ENCODE measurements around the gene TCEA3. TPM values are rescaled to one million over a fixed set of nuclear protein-coding genes. Genes with fewer than 3 reads are reported as not detected.

Gene TCEA3
- total RNA-seq, 1 experiment from 2014 or later: 0.37 TPM

GRCh38 chr1:23444596-23445390 is 20.2 kb upstream of the TCEA3 start (continued):
- TF ChIP-seq AFF4 (CRISPR knock-in tag; IDR thresholded peaks at IDR 0.05; ENCODE audit: borderline replicate concordance) (no peak), RELA (CRISPR knock-in tag; IDR thresholded peaks at IDR 0.05; ENCODE audit: borderline replicate concordance) (no peak), MAX (CRISPR knock-in tag; IDR thresholded peaks at IDR 0.05) (no peak), JUN (CRISPR knock-in tag; IDR thresholded peaks at IDR 0.05) (no peak), TCF7 (CRISPR knock-in tag; IDR thresholded peaks at IDR 0.05; ENCODE audit: low read depth) (no peak), ETV6 (CRISPR knock-in tag; IDR thresholded peaks at IDR 0.05) (no peak), ZNF532 (CRISPR knock-in tag; IDR thresholded peaks at IDR 0.05; ENCODE audit: borderline replicate concordance) (no peak), NR1H2 (CRISPR knock-in tag; IDR thresholded peaks at IDR 0.05) (no peak), JAZF1 (CRISPR knock-in tag; IDR thresholded peaks at IDR 0.05) (no peak), RORB (CRISPR knock-in tag; IDR thresholded peaks at IDR 0.05) (no peak), FOXJ3 (CRISPR knock-in tag; IDR thresholded peaks at IDR 0.05; ENCODE audit: borderline replicate concordance) (no peak)

GRCh38 chr1:23444104-23444533 is 19.6 kb upstream of the TCEA3 start:
- Mint-ChIP-seq H3K36me3 (peaks cover 20% of the 10 kb centered on the region), H3K9me3 (no peaks in the 10 kb centered on the region), H3K4me1 (no peaks in the 10 kb centered on the region), H3K27me3 (ENCODE audit: low read depth) (no peaks in the 10 kb centered on the region), H3K4me3 (no peak overlapping the region), H3K27ac (no peak overlapping the region)
- POLR2A ChIA-PET: interaction anchor here (1.0 kb wide), 1 partner anchor 15 kb away, joined by 3 read pairs; no protein-coding TSS in a partner anchor
- DNase-seq (ENCODE audit: low spot score) (no peak), ATAC-seq (no peak)
- TF ChIP-seq FOXP1 (CRISPR knock-in tag; IDR thresholded peaks at IDR 0.05; ENCODE audit: borderline replicate concordance): no peak
- TF ChIP-seq PRDM15 (CRISPR knock-in tag; IDR thresholded peaks at IDR 0.05): no peak
- no peak for TF ChIP-seq NR1H2 (CRISPR knock-in tag; IDR thresholded peaks at IDR 0.05)
- TF ChIP-seq ZNF263 (CRISPR knock-in tag; IDR thresholded peaks at IDR 0.05; ENCODE audit: low read depth): no peak
- no peak for TF ChIP-seq TCF7 (CRISPR knock-in tag; IDR thresholded peaks at IDR 0.05; ENCODE audit: low read depth)
- TF ChIP-seq RORB (CRISPR knock-in tag; IDR thresholded peaks at IDR 0.05): no peak
- no peak for TF ChIP-seq MAX (CRISPR knock-in tag; IDR thresholded peaks at IDR 0.05)
- TF ChIP-seq JAZF1 (CRISPR knock-in tag; IDR thresholded peaks at IDR 0.05): no peak
- no peak for TF ChIP-seq NR2C2 (CRISPR knock-in tag; IDR thresholded peaks at IDR 0.05)
- TF ChIP-seq ATF2 (CRISPR knock-in tag; IDR thresholded peaks at IDR 0.05; ENCODE audit: borderline replicate concordance, low read depth): no peak
- TF ChIP-seq ZNF219 (CRISPR knock-in tag; IDR thresholded peaks at IDR 0.05; ENCODE audit: borderline replicate concordance): no peak
- TF ChIP-seq CBFB (CRISPR knock-in tag; IDR thresholded peaks at IDR 0.05; ENCODE audit: low read depth): no peak
- TF ChIP-seq SP1 (CRISPR knock-in tag; conservative IDR thresholded peaks at IDR 0.05): no peak
- TF ChIP-seq ETV6 (CRISPR knock-in tag; IDR thresholded peaks at IDR 0.05): no peak
- CTCF ChIA-PET: interaction anchor here (1.7 kb wide), 1 partner anchor 53 kb away, joined by 5 read pairs; no protein-coding TSS in a partner anchor
